Fibroblast of mammary gland (primary cell): ENCODE results near the gene ALDH16A1.
"Not testable (repeated sequence)": the region's sequence is repeated elsewhere in the genome, so short reads cannot be mapped to it uniquely, and the experiment has no call there.

Experiments used
- DNase-seq: peaks from one replicate; pipeline ENCODE4 v3.0.0-alpha.2; 2010; ENCODE audit warnings: low read depth
- H3K4me3 ChIP-seq: 2 replicates; pipeline ENCODE4 v1.5.1; 2011; ENCODE audit warnings: low read depth, mild to moderate bottlenecking, low read length, moderate library complexity; ENCODE audit not compliant: control insufficient read depth
- CTCF ChIP-seq: conservative IDR thresholded peaks from 2 replicates; pipeline ENCODE4 v1.5.1; 2011; ENCODE audit warnings: low read depth, low read length, inconsistent platforms; ENCODE audit not compliant: control insufficient read depth, insufficient read depth

The ALDH16A1 gene

GRCh38 chr19:49472936-49473335 is 19.9 kb downstream of the ALDH16A1 start:
- no peak for DNase-seq
- no peak overlapping the region for H3K4me3 ChIP-seq
- no peak for TF ChIP-seq CTCF

DNA sequence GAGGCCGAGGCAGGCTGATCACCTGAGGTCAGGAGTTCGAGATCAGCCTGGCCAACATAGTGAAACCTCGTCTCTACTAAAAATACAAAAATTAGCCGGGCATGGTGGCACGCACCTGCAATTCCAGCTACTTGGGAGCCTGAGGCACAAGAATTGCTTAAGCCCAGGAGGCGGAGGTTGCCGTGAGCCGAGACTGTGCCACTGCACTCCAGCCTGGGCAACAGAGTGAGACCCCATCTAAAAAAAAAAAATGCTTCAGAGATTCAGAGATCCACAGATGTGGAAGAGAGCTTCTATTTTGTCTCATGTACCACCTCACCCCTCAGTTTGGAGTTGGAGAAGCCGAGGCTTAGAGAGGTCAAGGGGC is 20.5 kb downstream of the ALDH16A1 start:
- DNase-seq, H3K4me3 ChIP-seq: not testable (repeated sequence)

DNA sequence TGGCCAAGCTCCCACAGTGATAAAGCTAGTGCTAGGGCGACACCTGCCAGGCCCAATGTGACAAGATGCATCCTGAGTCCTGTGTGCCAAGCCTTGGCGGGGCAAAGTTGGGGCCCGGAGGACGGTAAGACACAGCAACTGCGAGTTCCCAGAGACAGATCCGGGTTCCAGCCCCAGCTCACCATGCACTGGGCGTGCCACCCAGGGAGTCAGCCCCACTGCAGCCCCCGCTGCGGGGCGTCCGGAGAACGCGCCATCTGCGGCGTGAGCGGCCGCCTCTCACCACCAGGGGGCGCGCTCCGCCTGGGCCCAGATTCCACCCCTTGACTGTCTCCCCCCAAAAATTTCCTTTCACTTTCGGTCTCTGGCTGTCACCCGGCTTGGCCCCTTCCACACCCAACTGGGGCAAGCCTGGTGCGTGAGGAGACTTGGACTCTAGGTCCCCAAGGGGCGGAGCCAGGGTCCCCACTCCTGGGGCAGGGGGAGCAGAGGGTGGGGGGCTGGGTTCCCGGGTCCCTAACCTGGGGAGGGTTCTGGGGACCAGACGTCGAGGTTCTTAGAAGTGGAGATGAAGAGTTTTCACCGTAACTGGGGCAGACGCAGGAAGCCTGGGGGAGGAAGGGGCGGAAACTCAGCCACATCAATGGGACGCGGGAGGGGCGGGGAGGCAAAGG is 21.0 kb downstream of the ALDH16A1 start, which contains the start of gene FLT3LG:
TSS of gene FLT3LG (plus strand) at position 348 of the 674 bp plus-strand sequence. CDS start 425 bp downstream, outside the sequence.
- peak within 1 kb of the TSS; percentile 77 for H3K4me3 ChIP-seq
- TF ChIP-seq CTCF, result peak; percentile 74
- peak; percentile 75 for DNase-seq

GRCh38 chr19:49474542-49474924 is 21.5 kb downstream of the ALDH16A1 start:
- no peak for DNase-seq
- H3K4me3 ChIP-seq, result peak overlapping the region; percentile 77
- TF ChIP-seq CTCF, result no peak

DNA sequence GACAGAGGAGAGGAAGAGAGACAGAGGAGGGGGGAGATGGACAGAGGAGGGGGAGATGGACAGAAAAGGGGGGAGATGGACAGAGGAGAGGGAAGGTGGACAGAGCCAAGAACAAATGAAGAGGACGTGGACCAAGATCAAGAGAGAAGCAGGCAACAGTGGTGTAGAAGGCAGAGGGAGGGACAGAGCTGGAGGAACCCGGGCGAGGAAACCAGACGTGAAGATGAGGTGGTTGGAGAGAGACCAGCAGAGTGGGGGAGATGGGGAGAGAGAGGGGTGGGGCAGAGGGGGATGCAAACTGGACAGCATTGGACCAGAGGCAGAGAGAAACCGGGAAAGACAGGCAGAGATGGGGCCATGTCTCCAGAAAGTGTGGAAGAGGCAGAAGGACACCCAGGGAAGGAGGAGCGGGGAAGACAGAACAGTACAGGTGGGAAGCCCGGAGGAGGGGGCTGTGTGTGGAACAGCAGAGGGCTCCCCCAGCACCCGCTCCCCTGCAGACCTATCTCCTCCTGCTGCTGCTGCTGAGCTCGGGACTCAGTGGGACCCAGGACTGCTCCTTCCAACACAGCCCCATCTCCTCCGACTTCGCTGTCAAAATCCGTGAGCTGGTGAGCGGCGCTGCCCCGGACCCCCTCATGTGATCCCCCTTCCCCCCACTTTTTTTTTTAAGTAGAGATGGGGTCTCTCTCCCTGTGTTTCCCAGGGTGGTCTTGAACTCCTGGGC is 22.3 kb downstream of the ALDH16A1 start:
- no peak for TF ChIP-seq CTCF
- DNase-seq, result no peak
- no peak overlapping the region for H3K4me3 ChIP-seq

DNA sequence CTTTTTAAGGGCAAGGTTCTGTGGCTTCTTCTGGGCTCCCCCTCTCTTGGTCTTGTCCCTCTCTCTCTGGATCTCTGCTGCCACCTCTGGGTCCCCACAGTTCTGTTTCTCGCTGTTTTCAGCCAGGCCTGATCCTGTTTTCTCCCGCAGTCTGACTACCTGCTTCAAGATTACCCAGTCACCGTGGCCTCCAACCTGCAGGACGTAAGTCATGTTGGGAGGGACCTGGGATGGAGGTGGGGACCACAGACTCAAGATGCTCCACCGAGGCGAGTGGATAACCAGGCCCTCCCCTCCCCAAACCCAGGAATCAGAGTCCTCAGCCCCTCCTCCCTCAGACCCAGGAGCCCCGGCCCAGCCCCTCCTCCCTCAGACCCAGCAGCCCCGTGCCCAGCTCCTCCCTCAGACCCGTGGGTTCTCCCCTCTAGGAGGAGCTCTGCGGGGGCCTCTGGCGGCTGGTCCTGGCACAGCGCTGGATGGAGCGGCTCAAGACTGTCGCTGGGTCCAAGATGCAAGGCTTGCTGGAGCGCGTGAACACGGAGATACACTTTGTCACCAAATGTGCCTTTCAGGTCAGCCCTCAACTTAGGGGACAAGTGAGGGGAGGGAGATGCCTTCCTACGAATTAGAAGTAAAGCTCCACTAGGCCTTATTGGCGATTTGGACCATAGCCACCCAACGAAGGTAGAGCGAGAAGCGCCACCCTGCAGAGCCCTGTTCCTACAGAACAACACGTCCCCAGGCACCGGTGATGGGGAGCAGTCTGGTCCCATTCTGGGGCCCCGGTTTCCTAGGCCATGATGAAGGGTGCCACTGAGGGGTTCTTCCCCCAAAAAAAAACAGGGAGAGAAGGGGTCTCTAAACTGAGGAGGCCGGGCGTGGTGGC is 23.2 kb downstream of the ALDH16A1 start:
- peak; percentile 39 for TF ChIP-seq CTCF
- H3K4me3 ChIP-seq, result no peak overlapping the region
- no peak for DNase-seq
